ENCODE results near the gene SARS1. TPM values are rescaled to one million over a fixed set of nuclear protein-coding genes. Genes with fewer than 3 reads are reported as not detected.
A peak's percentile ranks its signal among the peaks of the same experiment; 100 is the strongest.

The SARS1 gene
- total and polyA plus RNA-seq, 2 experiments from 2014 or later, result 103 to 109 TPM

GRCh38 chr1:109235137-109235536 is 21.4 kb downstream of the SARS1 start:
- Histone ChIP-seq H3K4me3 (no peak overlapping the region), H3K4me1 (ENCODE audit: low read depth) (no peaks in the 10 kb centered on the region), H3K36me3 (peaks cover 46% of the 10 kb centered on the region), H3K27ac (no peak overlapping the region), H3K9me3 (ENCODE audit: low read depth) (no peaks in the 10 kb centered on the region), H3K27me3 (no peaks in the 10 kb centered on the region)
- no peak for DNase-seq (ENCODE audit: low read depth in 1 of 2, low spot score in 1 of 2)
- TF ChIP-seq CTCF (IDR thresholded peaks at IDR 0.05; ENCODE audit: low read depth, low read length), result no peak

- no peak overlapping the region for H3K4me3 ChIP-seq
- no peaks in the 10 kb centered on the region for H3K27me3 ChIP-seq
- no peaks in the 10 kb centered on the region for H3K9me3 ChIP-seq (ENCODE audit: low read depth)
- TF ChIP-seq CTCF (IDR thresholded peaks at IDR 0.05; ENCODE audit: low read depth, low read length), result no peak
- peaks cover 6% of the 10 kb centered on the region for H3K4me1 ChIP-seq (ENCODE audit: low read depth)
- DNase-seq (ENCODE audit: low read depth in 1 of 2, low spot score in 1 of 2), result no peak
- no peak overlapping the region for H3K27ac ChIP-seq
- H3K36me3 ChIP-seq, result peaks cover 35% of the 10 kb centered on the region
These were observed 23.8 kb downstream of the SARS1 start for GRCh38 chr1:109237512-109237911.

GRCh38 chr1:109238382-109238781 is 24.7 kb downstream of the SARS1 start:
- Histone ChIP-seq H3K4me1 (ENCODE audit: low read depth) (peaks cover 6% of the 10 kb centered on the region), H3K36me3 (peaks cover 31% of the 10 kb centered on the region), H3K27ac (no peak overlapping the region), H3K9me3 (ENCODE audit: low read depth) (no peaks in the 10 kb centered on the region), H3K27me3 (no peaks in the 10 kb centered on the region), H3K4me3 (no peak overlapping the region)
- no peak for TF ChIP-seq CTCF (IDR thresholded peaks at IDR 0.05; ENCODE audit: low read depth, low read length)
- DNase-seq (ENCODE audit: low read depth in 1 of 2, low spot score in 1 of 2), result no peak

- no peak for DNase-seq (ENCODE audit: low read depth in 1 of 2, low spot score in 1 of 2)
- no peaks in the 10 kb centered on the region for H3K9me3 ChIP-seq (ENCODE audit: low read depth)
- no peak for TF ChIP-seq CTCF (IDR thresholded peaks at IDR 0.05; ENCODE audit: low read depth, low read length)
- peaks cover 31% of the 10 kb centered on the region for H3K36me3 ChIP-seq
- no peak overlapping the region for H3K27ac ChIP-seq
- no peaks in the 10 kb centered on the region for H3K27me3 ChIP-seq
- H3K4me3 ChIP-seq, result no peak overlapping the region
- peaks cover 6% of the 10 kb centered on the region for H3K4me1 ChIP-seq (ENCODE audit: low read depth)
These were observed 25.3 kb downstream of the SARS1 start for GRCh38 chr1:109239047-109239408.

GRCh38 chr1:109239409-109240068 is 25.8 kb downstream of the SARS1 start:
- Histone ChIP-seq H3K9me3 (ENCODE audit: low read depth) (no peaks in the 10 kb centered on the region), H3K27ac (no peak overlapping the region), H3K4me3 (no peak overlapping the region), H3K36me3 (peaks cover 29% of the 10 kb centered on the region), H3K27me3 (no peaks in the 10 kb centered on the region), H3K4me1 (ENCODE audit: low read depth) (peaks cover 6% of the 10 kb centered on the region)
- peak; percentile 41 to 67 for DNase-seq (ENCODE audit: low read depth in 1 of 2, low spot score in 1 of 2)
- peak; percentile 62 for TF ChIP-seq CTCF (IDR thresholded peaks at IDR 0.05; ENCODE audit: low read depth, low read length)

All from cardiac muscle cell (in vitro differentiated cells and primary cell).